Nucleus accumbens (tissue), 56 donors: Measurements from ENCODE around the gene PIGR.
"Not testable (repeated sequence)": the region's sequence is repeated elsewhere in the genome, so short reads cannot be mapped to it uniquely, and the experiment has no call there.

Experiments used
- DNase-seq, 56 donors: peaks; one replicate each; lab custom pipeline; 2025; lab: John Stamatoyannopoulos, UW

Gene PIGR

DNA sequence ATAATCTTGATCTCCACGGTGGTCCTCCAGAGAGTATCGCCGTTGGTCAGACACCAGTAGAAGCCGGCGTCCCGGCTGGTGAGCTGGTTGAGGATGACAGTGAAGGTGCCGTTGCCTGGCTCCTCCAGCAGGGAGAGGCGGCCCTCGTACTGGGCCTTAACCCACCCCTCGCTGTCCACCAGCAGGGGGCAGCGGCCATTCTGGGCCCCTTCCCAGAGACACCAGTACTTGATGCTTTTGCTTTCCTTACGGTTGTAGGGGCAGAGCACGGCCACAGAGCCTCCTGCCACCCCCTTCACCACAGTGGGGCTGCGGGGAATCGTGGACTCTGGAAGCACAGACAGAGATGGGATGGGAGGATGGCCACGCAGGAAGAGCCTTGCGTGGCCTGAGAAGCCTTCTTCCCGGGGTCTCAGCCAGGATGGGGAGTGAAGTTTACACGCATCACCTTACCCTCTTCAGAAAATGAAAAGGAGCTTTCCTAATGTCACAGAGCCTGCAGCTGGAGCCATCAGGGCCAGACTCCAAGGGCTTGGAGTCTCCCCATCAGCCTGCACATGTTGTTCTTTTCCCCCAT, 10.7 kb downstream of the PIGR start:
- peak in 6 of 56 donors; percentile 4 to 38 (median 10) for DNase-seq

DNA sequence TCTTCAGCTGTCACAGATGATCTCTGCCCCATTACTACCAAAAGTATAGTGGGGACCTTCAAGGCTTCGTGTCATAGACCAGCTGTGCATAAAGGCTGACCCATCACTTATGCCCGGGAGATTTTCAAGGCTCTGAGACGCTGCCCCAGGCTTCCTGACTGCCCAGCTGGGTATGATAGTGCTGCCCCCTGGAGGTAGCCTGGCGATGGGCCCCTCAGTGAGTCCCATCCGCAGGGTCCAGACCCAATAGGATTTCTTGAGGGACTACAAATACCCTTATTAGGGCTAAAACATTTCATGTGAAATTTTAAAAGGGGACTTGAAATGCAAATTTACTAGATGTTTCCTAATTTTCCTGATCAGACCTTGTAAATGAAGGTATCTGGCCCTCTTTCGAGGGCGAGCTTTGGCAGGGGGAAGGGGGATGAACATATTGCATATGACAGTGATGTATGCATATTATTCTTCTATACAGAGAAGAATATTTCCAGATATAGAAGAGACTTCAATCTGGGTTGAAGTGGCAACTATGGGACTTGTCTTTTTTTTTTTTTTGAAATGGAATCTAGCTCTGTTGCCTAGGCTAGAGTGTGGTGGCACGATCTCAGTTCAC, 12.8 kb downstream of the PIGR start:
- DNase-seq: peak in 3 of 56 donors; percentile 7 to 28 (median 10)

DNA sequence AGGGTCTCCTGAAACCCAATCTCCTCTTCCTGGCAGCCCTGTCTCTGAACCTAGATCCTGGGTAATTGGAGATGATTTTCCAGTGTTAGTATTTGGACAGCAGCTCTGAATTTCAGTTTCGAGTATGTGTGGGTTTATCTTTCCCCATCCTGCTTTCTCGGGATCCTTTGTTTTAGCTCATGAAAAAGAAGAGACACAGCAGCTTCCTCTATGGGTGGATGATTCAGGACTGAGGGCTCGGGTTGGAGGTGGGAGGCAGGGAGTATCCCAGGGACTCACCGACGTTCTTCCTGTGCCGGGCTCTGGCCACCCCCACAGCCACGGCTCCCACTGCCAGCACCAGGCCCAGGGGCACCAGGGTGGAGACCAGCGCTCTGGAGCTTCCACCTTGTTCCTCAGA, 14.1 kb downstream of the PIGR start:
- no peak for DNase-seq

DNA sequence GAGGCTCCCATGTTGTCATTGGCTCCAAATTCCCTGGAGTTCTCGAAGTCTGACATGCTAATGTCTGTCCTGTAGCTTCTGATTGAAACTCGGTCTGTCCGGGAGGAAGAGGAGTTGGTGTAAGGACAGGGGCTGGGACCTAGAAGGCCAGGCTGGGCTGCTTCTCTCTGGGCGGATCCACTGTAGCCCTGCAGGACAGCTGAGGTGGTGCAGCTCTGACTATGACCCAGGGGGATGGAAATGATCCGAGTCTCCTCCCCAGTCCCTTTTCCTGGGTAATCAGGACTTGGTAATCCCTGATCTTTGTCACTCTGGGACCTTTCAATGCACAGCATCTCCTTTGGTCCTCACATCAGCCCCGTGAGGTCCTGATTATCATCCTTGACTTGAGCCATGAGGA, 14.6 kb downstream of the PIGR start:
- no peak for DNase-seq

DNA sequence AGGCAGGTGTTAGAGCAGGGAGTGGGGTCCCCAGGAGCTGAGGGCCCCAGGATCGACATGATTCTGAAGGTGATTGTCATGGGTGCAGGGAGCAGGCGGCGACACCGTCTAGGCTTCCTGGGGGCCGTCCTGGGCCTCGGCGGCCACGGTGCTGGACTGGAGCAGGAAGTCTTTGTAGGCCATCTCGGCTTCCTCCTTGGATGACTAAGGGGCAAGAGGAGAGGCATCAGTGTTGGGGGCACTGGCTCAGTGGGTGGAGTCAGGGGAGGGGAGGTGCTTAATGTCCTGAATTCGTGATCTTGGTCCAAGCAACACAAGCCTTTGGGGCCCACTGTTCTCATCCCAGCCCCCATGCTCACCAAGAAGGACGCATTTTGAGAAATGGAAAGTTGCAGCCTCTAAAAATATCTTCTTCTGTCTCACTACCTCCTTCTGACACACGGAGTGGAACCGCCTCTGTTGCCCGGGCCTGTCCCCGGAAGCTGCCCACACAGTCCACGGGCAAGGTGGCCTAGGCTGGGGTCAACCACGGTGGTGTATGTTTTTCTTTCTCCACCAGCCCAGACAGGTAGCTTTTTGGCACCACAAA, 16.0 kb downstream of the PIGR start:
- DNase-seq: peak in 3 of 56 donors; percentile 3 to 30 (median 10)

DNA sequence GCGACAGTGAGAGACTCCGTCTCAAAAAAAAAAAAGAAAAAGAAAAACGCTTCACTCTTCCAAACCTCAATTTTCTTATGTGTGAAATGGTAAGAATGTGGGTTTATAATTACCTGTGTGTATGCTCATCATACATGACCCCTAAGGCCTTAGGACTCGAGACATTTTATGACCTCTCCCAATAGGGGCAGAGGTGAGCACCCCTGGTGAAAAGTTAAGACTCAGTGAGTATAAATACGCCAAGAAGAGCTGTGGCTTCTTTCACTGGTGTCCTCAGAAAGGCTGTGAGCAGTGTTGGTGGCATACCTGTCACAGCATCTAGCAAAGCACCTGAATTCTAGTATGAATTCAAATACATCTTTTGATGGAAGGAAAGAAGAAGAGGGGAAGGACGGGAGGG, 16.7 kb downstream of the PIGR start:
- no peak for DNase-seq

DNA sequence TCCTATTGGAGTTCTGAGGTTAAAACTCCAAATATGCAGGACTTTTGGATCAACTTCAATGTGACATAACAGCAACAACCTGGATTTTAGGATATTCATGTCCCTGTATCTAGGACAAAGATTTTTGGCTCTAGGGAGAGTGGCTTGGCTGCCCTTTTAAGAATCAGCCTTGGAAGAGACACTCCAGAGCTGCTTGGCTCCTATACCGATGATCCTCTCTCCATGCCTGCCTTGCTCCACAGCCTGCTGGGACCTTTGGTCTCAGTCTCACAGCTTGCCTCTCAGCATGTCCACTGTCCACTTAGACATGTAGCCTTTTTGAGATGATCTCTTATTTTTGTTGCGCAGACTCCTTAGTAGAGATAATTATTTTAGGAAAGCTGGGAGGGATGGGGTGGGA, 20.0 kb downstream of the PIGR start:
- DNase-seq: no peak

DNA sequence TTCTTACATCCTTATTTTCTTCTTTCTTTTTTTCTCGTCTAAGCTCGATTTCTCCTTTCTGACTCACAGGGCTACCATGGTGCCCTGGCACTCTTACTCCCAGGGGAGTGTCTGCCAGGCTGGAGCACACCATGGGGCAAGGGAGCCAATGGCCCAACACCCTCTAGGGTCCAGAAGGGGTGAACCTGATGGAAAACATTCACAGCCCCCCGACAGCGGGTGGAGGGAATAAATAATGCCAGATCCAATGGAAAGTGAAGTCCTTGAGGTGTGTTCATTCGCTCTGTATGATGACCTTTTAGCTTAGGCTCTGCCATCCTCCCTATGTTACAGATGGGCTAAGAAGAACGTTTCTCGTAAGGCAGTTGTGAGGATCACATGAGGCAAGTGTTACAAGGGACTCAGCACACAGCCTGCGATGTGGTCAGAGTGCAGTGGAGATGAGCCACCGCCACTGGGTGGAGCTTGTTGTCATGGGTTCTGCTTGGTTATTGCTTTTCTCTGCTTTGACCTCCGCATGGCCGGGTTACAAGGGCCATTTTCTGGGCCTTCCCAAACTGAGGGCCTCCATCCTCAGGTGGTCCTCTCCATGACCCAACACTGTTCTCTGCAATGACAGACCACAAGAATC, 21.0 kb downstream of the PIGR start:
- DNase-seq: peak in 3 of 56 donors; percentile 5 to 29 (median 13)

DNA sequence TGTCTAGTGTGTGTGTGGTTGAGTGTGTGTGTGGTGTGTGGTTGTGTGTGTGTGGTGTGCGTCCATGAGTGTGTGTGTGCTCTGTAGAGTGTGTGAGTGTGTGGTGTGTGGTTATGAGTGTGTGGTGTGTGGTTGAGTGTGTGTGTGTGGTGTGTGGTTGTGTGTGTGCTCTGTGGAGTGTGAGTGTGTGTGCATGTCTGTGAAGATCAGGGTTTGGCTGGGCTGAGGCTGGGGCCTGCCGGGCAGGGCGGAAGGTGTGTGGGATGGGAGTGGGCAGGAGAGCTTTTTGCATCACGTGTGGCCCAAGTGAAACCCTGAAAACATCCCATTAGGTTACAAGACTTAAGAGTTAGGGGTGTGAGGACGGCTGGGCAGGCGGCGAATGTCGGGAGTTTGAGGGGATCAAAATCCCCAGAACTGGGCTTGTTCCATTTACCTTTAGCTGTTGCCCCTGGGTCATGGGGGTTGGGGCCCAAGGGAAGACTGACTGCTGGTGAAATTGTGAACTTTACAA, 21.6 kb downstream of the PIGR start:
- DNase-seq: no peak

DNA sequence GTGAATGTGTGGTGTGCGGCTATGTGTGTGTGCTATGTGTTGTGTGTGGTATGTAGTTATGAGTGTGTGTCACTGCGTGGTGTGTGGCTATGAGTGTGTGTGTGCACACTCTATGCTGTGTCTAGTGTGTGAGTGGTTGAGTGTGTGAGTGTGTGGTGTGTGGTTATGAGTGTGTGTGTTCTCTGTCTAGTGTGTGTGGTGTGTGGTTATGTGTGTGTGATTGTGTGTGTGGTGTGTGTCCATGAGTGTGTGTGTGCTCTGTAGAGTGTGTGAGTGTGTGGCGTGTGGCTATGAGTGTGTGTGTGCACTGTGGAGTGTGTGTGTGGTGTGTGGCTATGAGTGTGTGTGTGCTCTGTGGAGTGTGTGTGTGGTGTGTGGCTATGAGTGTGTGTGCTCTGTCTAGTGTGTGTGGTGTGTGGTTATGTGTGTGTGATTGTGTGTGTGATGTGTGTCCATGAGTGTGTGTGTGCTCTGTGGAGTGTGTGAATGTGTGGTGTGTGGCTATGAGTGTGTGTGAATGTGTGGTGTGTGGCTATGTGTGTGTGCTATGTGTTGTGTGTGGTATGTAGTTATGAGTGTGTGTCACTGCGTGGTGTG, 22.2 kb downstream of the PIGR start:
- DNase-seq: not testable (repeated sequence)

DNA sequence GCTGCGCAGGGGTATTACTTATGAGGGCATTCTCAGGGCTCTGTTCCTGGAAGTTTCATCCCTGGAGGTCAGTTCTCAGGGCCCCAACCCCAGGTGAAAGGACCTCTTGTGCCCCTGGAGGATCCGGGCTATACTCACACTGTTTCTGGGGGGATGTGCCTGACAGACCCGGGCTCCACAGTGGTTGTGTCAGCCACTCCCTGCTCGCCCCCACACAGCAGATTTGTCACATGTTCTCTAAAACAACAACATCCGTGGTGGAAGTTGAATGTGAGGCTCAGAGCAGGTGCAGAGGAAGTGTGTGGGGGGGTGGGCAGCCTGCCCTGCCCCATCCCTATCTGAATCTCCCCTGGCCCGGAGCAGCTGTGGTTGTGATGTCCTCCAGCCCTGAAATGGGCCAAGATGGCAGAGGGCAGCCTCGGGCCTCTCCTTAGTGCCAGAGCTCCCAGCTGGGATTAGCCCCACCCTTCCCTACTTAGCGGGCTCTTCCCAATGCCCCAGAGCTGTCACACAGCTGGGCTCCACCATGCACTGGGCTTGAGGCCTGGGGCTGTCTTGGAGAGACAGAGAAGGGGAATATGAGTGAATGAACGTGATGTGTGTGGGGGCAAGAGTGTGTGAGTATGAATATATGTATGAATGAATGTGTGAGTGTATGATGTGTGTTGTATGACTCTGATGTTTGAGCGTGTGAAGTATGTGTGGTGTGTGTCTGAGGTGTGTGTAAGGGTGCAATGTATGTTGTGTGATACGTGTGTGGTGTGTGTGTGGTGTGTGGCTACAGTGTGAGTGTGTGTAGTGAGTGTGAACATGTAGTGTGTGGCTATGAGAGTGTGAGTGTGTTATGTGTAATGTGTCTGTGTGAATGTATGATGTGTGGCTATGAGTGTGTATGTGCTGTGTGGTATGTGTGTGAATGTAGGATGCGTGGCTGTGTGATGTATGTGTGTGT, 23.0 kb downstream of the PIGR start:
- DNase-seq: no peak

DNA sequence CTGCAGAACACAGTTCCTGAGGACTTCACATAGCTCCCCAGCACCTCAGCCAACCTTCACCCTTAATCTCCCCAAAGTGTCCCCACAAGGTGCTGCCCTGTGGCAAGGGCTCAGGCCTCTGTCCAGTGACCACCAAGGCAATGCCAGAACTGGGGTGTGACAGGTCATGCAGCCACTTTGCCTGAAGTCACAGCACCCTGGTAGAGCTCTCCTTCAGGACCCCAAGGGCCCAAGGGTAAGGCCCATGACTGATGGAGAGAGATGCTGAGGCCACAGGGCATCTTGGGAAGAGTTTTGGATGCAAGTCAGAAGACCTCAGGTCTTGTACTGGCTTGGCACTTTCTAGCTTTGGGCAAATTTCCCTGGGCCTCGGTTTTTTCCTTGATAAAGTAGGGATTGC, 23.7 kb downstream of the PIGR start:
- no peak for DNase-seq

DNA sequence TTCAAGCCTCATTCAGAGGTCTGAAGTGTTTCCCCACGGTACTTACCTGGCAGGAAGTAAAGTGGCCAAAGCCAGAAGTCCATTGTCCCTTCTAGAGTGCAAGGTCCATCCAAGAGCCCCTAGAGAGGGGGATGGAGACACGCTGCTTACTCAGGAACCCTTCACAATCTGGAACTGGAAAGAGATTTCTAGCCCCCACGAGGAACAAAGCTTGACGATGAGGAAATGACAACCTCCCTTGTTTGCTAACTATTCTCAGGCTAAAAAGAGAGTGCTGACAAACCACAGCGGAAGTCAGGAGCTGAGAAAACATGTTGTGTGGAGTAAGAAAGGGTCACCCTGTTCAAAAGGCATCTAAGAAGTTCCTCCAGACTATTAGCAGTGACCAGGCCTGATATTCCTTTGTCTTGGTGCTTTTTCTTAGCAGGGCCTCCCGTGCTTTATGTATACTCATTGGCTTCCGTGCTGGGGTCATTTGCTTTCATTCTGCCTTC, 24.4 kb downstream of the PIGR start, which contains the start of gene FCMR:
Gene FCMR, minus strand, starts transcription at position 170 of the 494 bp plus-strand sequence. Its CDS starts 87 bp downstream, at position 83.
- DNase-seq: peak in 11 of 56 donors; percentile 3 to 35 (median 15)

DNA sequence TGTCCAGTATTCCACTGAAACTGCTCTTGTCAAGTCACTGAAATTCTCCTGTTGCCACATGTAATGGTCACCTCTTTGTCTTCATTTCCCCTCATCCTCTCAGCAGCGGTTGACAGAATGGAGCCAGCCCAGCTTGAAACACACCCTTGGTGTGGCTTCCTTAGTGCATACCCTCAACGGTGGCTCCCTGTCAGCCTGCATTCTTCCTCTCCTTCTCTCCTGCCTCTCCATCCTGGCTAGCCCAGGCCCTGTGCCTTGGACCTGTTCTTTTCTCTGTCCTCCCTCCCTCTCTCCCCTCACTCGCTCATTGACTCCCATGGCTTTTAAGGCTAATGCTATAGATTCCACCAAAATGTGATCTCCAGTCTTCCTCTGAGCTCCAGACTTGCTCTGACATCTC, 28.2 kb downstream of the PIGR start:
- DNase-seq: no peak

DNA sequence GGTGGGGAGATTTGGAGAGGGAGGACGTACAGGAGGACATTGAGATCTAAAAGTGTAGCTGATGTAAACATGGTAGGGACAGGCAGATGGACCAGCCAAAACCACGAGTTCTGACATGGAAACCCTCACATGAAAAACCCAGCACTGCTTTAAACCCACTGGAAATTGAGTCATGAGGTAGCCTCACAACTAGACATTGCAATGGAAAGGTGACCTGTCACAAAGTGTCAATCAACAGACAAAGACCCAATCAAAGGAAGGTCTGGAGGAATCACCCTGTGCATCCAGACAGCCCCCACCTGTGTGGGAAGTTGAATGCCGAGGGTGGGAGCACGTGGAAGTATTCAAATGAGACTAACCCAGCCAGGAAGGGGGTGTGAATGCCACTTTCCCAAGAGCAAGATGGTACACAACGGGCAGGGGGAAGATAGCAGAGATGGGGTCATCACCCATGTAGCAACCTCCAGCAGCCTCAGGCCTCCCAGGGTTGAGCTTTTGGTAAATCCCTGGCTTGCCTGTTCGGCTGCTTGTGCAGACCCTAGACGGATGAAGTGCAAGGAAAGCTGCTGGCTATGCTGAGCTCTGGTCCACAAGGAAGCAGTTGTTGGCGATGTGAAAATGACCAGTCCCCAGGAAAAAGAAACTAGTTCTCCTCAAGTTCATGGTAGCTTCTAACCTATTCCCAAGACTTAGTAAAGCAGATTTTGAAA, 30.1 kb downstream of the PIGR start:
- no peak for DNase-seq

DNA sequence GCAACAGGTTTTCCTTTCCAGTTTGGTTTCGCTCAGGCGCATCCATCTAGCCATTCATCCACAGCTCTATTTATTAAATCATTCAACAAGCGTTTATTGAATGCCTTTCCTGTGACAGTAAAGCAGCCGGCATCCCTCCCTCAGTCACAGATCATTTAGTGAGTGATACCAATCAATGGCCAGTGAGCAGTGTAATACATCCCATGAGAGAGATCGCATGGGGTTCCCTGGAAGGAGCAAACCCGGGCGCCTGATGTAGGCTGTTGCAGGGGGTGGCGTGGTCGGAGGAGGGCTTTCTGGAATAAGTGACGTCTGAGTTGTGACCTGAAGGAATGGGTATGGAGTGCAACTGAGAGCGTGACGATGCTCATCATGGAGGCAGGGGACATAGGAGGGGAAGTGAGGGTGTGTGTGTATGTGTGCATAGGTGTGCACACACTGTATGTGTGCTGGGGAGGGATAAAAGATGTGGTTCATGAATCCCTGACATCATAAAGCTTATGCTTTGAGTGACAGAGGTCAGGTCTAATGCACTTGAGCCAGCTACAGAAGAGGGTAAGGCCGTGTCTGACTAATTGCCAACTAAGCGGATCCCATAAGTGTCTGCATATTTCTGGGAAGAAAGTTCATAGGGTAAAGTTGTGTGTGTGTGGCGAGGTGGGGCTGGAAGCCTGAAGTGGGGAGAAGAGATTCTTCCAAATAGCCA, 31.1 kb downstream of the PIGR start:
- DNase-seq: no peak

DNA sequence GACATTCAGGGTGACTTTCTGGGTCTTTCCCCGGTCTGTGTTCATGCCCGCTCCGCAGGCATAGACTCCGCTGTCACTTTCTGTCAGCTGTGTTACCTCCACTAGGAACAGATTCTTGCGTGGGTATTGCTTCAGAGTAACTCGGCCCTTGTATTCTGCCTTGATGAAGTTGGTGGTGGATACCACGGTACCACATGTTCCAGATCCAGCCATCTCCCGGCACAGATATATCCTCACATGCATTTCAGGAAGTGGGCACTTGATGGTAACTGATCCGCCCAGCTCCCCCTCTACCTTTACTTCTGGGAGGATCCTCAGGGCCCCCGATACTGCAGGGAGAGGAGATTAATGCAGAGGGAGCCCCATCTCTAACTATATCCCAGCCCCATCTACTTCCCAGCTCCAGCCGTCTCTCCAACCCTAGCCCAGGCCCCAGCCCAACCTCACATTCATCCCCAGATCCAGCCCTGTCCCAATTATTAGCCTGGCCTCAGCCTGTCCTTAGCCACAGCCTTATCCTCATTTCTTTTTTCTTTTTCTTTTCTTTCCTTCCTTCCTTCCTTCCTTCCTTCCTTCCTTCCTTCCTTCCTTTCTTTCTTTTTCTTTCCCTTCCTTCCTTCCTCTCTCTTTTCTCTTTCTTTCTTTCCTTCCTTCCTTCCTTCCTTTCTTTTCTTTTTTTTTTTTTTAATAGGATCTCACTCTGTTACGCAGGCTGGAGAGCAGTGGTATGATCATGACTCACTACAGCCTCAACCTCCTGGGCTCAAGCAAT, 32.3 kb downstream of the PIGR start:
- DNase-seq: no peak
